RKO (cell line): ENCODE data around the gene IGF2R.
A peak's percentile ranks its signal among the peaks of the same experiment; 100 is the strongest.

ENCODE experiments used
- DNase-seq: peaks from one replicate; pipeline ENCODE4 v3.0.0-alpha.2; 2016; ENCODE audit warnings: low spot score

Gene IGF2R

GRCh38 chr6:159976686-159977254 lies 7.9 kb downstream of the IGF2R start:
- no peak for DNase-seq

- DNase-seq = no peak
Observed at GRCh38 chr6:159977255-159977903, 8.5 kb downstream of the IGF2R start.

- no peak for DNase-seq
Observed at GRCh38 chr6:159977904-159978268, 9.0 kb downstream of the IGF2R start.

GRCh38 chr6:159978291-159979135 lies 9.6 kb downstream of the IGF2R start:
- no peak for DNase-seq

GRCh38 chr6:159979136-159979874 lies 10.4 kb downstream of the IGF2R start:
- DNase-seq = no peak

GRCh38 chr6:159980474-159980873 lies 11.6 kb downstream of the IGF2R start:
- no peak for DNase-seq

GRCh38 chr6:159981071-159981402 lies 12.2 kb downstream of the IGF2R start:
- no peak for DNase-seq

GRCh38 chr6:159981403-159982245 lies 12.7 kb downstream of the IGF2R start:
- DNase-seq = no peak

- DNase-seq = no peak
Observed at GRCh38 chr6:159982731-159983506, 14.0 kb downstream of the IGF2R start.

GRCh38 chr6:159983641-159984080 lies 14.8 kb downstream of the IGF2R start:
- no peak for DNase-seq

GRCh38 chr6:159984268-159984786 lies 15.4 kb downstream of the IGF2R start:
- DNase-seq = peak; percentile 82

GRCh38 chr6:159985296-159985945 lies 16.5 kb downstream of the IGF2R start:
- no peak for DNase-seq

- DNase-seq = no peak
Observed at GRCh38 chr6:159988983-159989454, 20.1 kb downstream of the IGF2R start.

- no peak for DNase-seq
Observed at GRCh38 chr6:159989492-159990480, 20.9 kb downstream of the IGF2R start.

- no peak for DNase-seq
Observed at GRCh38 chr6:159992366-159992765, 23.5 kb downstream of the IGF2R start.

- no peak for DNase-seq
Observed at GRCh38 chr6:159995405-159995804, 26.5 kb downstream of the IGF2R start.

- DNase-seq = no peak
Observed at GRCh38 chr6:159996087-159996622, 27.3 kb downstream of the IGF2R start.
